GM18873 (cell line): ENCODE results near the gene ZNF785.
"Not testable (repeated sequence)": the region's sequence is repeated elsewhere in the genome, so short reads cannot be mapped to it uniquely, and the experiment has no call there.

Source experiments
- ATAC-seq: cut with Tn5 transposase; IDR thresholded peaks from one replicate; pipeline ENCODE4 v1.9.1; 2021; ENCODE audit warnings: mild to moderate bottlenecking, moderate library complexity, moderate number of reproducible peaks; ENCODE audit not compliant: unreplicated experiment, low FRiP score

ZNF785 gene

GRCh38 chr16:30585400-30586191, at the start of gene ZNF785:
Gene ZNF785 (minus strand): TSS chr16:30585697. CDS start chr16:30585611, 86 bp downstream.
- peak; percentile 86 for ATAC-seq

- no peak for ATAC-seq
These were observed 48.0 kb upstream of the ZNF785 start for GRCh38 chr16:30633526-30633925.

GRCh38 chr16:30632454-30632853, 47.0 kb upstream of the ZNF785 start:
- ATAC-seq: not testable (repeated sequence)

- no peak for ATAC-seq
These were observed 43.4 kb upstream of the ZNF785 start for GRCh38 chr16:30628628-30629540.

GRCh38 chr16:30626236-30626635, 40.7 kb upstream of the ZNF785 start:
- ATAC-seq: no peak

GRCh38 chr16:30623536-30624283, 38.2 kb upstream of the ZNF785 start:
- no peak for ATAC-seq

- ATAC-seq: no peak
These were observed 37.0 kb upstream of the ZNF785 start for GRCh38 chr16:30622455-30623032.

- no peak for ATAC-seq
These were observed 36.3 kb upstream of the ZNF785 start for GRCh38 chr16:30621765-30622164.

- no peak for ATAC-seq
These were observed 34.7 kb upstream of the ZNF785 start for GRCh38 chr16:30620169-30620568.

GRCh38 chr16:30619638-30620037, 34.1 kb upstream of the ZNF785 start:
- ATAC-seq: no peak

GRCh38 chr16:30619202-30619601, 33.7 kb upstream of the ZNF785 start:
- no peak for ATAC-seq

GRCh38 chr16:30615358-30616091, 30.0 kb upstream of the ZNF785 start:
- ATAC-seq: no peak

- peak; percentile 72 for ATAC-seq
These were observed 24.7 kb upstream of the ZNF785 start, which contains the start of gene ZNF689 for GRCh38 chr16:30609926-30610839. Gene ZNF689 (minus strand): TSS chr16:30610389. CDS start chr16:30610041, 348 bp downstream.

- ATAC-seq: no peak
These were observed 23.8 kb upstream of the ZNF785 start for GRCh38 chr16:30609002-30609925.

- ATAC-seq: no peak
These were observed 20.5 kb upstream of the ZNF785 start for GRCh38 chr16:30606004-30606403.

GRCh38 chr16:30605158-30605557, 19.7 kb upstream of the ZNF785 start:
- no peak for ATAC-seq

GRCh38 chr16:30604316-30604947, 18.9 kb upstream of the ZNF785 start:
- ATAC-seq: no peak
